GM12874 (cell line): ENCODE results near the gene CDCA4.
A peak's percentile ranks its signal among the peaks of the same experiment; 100 is the strongest.

Experiments
- TF ChIP-seq, protein P1 (sequence below): IDR thresholded peaks from 2 replicates; pipeline ENCODE4 v1.5.1; 2011; ENCODE audit warnings: low read depth, mild to moderate bottlenecking, control low read depth, low read length, moderate library complexity; ENCODE audit not compliant: insufficient read depth

The CDCA4 gene

GRCh38 chr14:105026033-105026785 is 5.3 kb upstream of the CDCA4 start:
- TF ChIP-seq, protein P1, sequence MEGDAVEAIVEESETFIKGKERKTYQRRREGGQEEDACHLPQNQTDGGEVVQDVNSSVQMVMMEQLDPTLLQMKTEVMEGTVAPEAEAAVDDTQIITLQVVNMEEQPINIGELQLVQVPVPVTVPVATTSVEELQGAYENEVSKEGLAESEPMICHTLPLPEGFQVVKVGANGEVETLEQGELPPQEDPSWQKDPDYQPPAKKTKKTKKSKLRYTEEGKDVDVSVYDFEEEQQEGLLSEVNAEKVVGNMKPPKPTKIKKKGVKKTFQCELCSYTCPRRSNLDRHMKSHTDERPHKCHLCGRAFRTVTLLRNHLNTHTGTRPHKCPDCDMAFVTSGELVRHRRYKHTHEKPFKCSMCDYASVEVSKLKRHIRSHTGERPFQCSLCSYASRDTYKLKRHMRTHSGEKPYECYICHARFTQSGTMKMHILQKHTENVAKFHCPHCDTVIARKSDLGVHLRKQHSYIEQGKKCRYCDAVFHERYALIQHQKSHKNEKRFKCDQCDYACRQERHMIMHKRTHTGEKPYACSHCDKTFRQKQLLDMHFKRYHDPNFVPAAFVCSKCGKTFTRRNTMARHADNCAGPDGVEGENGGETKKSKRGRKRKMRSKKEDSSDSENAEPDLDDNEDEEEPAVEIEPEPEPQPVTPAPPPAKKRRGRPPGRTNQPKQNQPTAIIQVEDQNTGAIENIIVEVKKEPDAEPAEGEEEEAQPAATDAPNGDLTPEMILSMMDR: no peak

DNA sequence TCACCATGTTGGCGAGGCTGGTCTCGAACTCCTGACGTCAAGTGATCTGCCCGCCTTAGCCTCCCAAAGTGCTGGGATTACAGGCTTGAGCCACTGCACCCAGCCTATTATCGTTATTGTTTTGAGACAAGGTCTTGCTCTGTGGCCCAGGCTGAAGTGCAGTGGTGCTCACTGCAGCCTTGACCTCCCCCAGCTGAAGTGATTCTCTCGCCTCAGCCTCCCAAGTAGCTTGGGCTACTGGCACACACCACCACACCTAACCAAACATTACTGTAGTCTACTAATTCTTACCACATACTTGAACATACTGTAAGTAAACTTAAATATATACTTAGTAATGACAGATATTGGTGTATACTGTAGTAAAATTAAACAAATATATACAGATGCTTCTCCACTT is 4.5 kb upstream of the CDCA4 start:
- TF ChIP-seq, protein P1: no peak

DNA sequence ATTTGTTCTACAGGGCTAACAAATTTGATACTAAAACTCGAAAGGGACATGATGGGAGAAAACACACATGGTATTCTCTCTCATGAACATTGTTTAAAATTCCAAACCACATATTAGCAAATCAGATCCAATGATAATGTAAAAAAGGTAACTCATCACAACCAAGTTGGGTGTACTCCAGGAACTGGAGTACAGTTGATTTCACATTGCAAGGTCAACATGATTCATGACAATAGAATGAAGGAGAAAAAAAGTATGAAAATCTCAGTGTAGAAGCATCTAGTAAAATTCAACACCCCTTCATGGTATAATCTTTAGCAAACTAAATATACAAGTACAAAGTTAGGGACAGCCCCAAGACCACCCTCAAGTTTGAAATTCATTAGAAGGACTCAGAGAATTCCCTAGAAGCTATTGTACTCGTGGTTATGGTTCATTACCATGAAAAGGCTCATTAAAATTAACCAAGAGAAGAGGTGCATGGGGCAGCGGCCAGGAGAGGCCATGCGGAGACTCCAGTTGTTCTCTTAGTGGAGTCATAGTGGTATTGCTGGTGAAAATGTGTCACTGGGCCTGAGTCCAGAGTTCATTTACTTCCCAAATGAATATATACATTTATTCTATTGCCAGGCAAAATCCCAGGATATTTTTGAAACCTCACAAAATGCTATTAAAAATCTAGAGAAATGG is 3.1 kb upstream of the CDCA4 start:
- TF ChIP-seq, protein P1: no peak

GRCh38 chr14:105023144-105023543 is 2.3 kb upstream of the CDCA4 start:
- TF ChIP-seq, protein P1: no peak

DNA sequence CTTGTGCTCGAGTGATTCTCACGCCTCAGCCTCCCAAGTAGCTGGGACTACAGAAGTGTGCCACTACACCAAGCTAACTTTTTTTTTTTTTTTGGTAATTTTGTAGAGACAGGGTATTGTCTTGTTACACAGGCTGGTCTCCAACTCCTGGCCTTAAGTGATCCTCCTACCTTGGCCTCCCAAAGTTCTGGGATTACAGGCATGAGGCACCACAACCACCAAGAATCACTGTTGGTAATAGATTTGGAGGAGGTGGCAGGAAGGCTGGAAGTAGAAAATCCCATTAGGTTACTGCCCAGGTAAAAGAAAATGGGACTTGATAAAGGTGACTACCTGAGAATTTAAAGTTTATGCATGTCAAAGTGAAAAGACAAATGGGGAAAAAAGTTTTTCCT is 1.4 kb upstream of the CDCA4 start:
- TF ChIP-seq, protein P1: no peak

- TF ChIP-seq, protein P1: peak; percentile 10; the same call in 1 of the 2 replicates
Measured at GRCh38 chr14:105021656-105022275, 883 bp upstream of the CDCA4 start.
